IPS-20b (cell line): ENCODE data around the gene AVL9.
"Not testable (repeated sequence)": the region's sequence is repeated elsewhere in the genome, so short reads cannot be mapped to it uniquely, and the experiment has no call there.

Experiments used
- H3K27ac ChIP-seq: one replicate; pipeline ENCODE4 v1.5.1; 2013; ENCODE audit warnings: low read length
- H3K27me3 ChIP-seq: 2 replicates; pipeline ENCODE4 v1.6.1; 2013; ENCODE audit warnings: mild to moderate bottlenecking, low read length, inconsistent platforms; ENCODE audit not compliant: insufficient read depth
- H3K36me3 ChIP-seq: 2 replicates; pipeline ENCODE4 v1.6.1; 2013; ENCODE audit warnings: low read depth, mild to moderate bottlenecking, inconsistent platforms, low read length, moderate library complexity; ENCODE audit not compliant: insufficient read depth
- H3K4me1 ChIP-seq: 2 replicates; pipeline ENCODE4 v1.6.1; 2013; ENCODE audit warnings: mild to moderate bottlenecking, control low read depth, inconsistent platforms, low read length, moderate library complexity; ENCODE audit not compliant: insufficient read depth
- H3K4me3 ChIP-seq: 2 replicates; pipeline ENCODE4 v1.5.1; 2013; ENCODE audit warnings: mild to moderate bottlenecking, low read length, inconsistent platforms
- H3K9ac ChIP-seq: 2 replicates; pipeline ENCODE4 v1.6.1; 2013; ENCODE audit warnings: low read depth, mild to moderate bottlenecking, inconsistent platforms, low read length, moderate library complexity
- H3K9me3 ChIP-seq: 2 replicates; pipeline ENCODE4 v1.6.1; 2013; ENCODE audit warnings: mild to moderate bottlenecking, low read depth, low read length, inconsistent platforms; ENCODE audit not compliant: insufficient read depth

Gene AVL9

DNA sequence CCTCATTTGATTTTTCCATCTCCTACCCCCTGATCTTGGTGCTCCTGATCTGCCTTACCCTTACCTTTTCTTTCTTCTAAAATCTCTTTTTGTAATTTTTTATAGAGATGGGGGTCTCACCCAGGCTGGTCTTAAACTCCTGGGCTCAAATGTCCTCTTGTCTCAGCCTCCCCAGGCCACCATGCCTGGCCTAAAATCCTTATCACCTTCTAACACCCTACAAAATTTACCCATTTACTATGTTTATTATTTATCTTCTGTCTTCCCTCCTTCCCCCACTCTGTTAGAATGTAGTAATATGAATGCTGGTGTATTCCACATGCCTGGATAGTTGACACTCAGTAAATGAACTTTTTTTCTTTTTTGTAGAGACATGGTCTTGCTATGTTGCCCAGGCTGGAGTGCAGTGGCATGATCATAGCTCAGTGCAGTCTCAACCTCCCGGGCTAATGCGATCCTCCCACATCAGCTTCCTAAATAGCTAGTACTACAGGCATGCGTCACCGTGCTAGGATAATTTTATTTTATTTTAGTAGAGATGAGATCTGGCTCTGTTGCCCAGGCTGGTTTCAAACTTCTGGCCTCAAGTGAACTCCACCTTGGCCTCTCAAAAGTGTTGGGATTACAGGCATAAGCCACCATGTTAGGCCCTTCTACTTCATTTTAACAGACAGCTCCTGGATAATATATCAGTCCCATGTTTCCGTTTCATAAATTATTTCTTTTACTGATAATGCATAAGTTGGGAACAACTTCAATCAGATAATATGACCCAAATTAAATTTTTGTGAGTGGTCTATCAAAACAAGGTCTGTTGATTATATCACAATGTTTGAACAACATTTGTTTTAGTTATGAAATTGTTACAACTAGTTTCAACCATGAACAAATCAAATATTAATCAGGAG lies 136.6 kb downstream of the AVL9 start:
- not testable (repeated sequence) for H3K36me3 ChIP-seq, H3K9ac ChIP-seq, H3K4me1 ChIP-seq, H3K4me3 ChIP-seq, H3K27ac ChIP-seq, H3K9me3 ChIP-seq, H3K27me3 ChIP-seq

DNA sequence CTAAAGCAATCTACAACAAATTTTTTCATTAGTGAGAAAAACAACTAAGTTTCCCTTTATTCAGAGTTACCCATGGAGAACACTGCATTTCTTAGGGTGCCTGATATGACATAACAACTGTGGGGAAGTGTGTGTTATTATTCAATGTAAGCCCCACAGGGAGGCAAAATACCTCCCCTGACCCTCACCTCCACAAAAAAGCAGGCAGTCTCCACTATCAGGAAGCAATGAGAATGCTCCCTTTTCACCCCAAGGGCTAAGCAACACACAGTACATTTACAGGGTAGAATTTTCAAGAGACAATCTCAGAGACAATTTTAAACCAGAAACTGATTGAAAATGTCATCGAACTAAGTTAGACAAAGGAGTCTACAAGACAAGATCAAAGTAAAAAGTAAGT lies 138.2 kb downstream of the AVL9 start:
- H3K27me3 ChIP-seq, H3K9ac ChIP-seq, H3K4me1 ChIP-seq, H3K9me3 ChIP-seq, H3K36me3 ChIP-seq, H3K4me3 ChIP-seq, H3K27ac ChIP-seq: not testable (repeated sequence)

DNA sequence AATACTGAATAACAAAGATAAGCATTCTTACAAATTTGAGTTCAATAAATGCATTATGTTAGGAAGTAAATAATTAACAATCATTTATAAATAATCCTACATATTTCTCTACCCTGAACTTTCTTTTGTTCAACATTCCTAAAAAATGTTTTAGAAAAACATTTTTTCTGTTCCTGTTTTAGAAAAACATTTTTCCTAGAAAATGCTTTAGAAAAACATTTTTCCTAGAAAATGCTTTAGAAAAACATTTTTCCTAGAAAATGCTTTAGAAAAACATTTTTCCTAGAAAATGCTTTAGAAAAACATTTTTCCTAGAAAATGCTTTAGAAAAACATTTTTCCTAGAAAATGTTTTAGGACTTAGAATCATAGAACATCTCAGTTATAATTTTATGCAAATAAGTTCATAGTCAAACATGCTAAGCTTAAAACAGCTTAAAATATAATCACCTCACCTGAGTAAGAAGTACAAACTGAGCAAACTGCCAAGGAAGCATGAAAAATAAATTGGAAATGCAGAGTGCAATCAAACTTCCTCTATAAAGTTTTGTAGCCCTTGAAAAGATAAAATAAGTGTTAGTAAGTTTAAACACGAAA lies 139.6 kb downstream of the AVL9 start:
- H3K9ac ChIP-seq, H3K27ac ChIP-seq, H3K36me3 ChIP-seq, H3K4me1 ChIP-seq, H3K27me3 ChIP-seq, H3K4me3 ChIP-seq, H3K9me3 ChIP-seq: not testable (repeated sequence)

DNA sequence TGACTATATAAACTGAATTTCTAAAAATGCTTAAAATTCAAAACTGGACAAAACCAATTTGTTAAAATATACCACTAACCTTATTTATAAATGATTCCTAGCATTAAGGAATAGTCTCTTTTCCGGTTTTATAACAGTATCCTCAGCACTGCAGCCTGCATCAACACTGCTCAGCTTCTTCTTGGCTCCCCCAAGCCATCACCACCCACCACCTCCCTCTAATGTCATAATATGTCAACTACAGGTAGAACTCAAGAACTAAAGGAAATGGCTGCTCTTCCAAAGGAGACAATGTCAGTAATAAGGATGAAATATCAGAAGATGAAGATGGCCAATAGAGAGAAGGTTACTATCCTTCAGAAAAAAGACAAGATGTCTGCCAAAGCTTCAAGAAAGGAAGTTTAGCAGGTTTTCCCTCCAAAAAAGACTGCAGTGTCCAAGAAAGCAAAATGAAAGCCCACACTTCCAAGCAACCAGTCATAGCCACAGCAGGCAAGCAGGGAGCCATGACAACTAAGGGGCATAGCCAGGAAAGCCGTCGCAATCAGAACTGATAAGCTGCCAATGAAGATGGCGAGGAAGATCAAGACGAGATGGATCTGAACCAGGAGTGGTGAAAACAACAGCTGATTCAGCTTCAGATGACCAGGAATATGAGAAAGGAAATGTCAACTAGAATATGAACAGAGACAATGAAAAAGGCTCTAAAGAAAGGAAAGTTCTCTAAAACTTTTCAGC lies 141.6 kb downstream of the AVL9 start:
- not testable (repeated sequence) for H3K4me1 ChIP-seq, H3K36me3 ChIP-seq

DNA sequence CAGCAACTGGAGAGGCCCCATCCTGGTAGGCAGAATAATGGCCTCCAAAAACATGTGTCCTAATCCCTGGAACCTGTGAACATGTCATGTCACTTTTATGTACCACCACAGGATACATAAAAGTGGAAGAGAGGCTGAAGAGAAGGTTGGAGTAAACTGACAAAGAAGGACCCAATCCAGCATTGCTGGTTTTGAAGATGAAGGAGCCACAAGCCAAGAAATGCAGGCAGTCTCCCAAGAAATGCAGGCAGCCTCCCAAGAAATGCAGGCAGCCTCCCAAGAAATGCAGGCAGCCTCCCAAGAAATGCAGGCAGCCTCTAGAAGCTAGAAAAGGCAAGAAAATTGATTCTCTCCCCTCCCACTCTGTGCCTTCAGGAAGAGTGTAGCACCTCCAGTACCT lies 142.3 kb downstream of the AVL9 start:
- H3K9ac ChIP-seq, H3K36me3 ChIP-seq, H3K4me3 ChIP-seq, H3K9me3 ChIP-seq, H3K27ac ChIP-seq, H3K4me1 ChIP-seq, H3K27me3 ChIP-seq: not testable (repeated sequence)

More for the DNA sequence above, 141.6 kb downstream of the AVL9 start:
- not testable (repeated sequence) for H3K9ac ChIP-seq, H3K27me3 ChIP-seq, H3K4me3 ChIP-seq, H3K27ac ChIP-seq, H3K9me3 ChIP-seq
